ENCODE results near the gene YAE1.

The YAE1 gene

DNA sequence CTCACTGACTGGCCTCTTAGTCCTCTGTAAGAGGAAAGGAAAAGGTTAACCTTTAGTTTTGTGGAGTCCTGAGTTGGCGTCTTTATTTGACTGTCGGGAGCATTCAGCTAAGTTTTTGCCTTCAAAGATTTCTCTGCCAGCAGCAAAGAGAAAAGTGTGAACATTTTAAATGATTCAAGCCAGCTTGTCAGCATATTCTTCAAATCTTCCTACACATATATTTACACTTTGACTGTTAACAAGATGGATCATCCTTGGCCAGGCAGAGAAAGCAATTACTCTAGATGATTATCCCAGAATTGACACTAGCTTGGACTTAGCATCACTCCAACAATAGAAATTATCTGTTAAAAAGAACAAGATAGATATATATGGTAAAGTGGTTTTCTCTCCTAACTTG is 15.8 kb upstream of the YAE1 start:
- H3K36me3 ChIP-seq (ENCODE audit: control insufficient read depth in 1 of 2, insufficient read depth in 2 of 2, low read length in 2 of 2), result no peaks in the 10 kb centered on the region
- no peaks in the 10 kb centered on the region for H3K79me1 ChIP-seq (ENCODE audit: low read length)
- no peaks in the 10 kb centered on the region for H3K27me3 ChIP-seq (ENCODE audit: insufficient read depth, low read length)
- no peak overlapping the region for H3K14ac ChIP-seq (ENCODE audit: low read length)
- H3K27ac ChIP-seq (ENCODE audit: low read depth, low read length), result no peak overlapping the region
- no peak overlapping the region for H3K4ac ChIP-seq (ENCODE audit: low read depth, low read length)
- H3K18ac ChIP-seq (ENCODE audit: low read length), result no peak overlapping the region
- no peak overlapping the region for H3K4me2 ChIP-seq (ENCODE audit: low read length)
- H4K8ac ChIP-seq (ENCODE audit: low read depth, low read length), result no peak overlapping the region
- no peak overlapping the region for H3K9ac ChIP-seq (ENCODE audit: low read length)
- H3K4me1 ChIP-seq (ENCODE audit: control insufficient read depth in 1 of 2, insufficient read depth in 2 of 2, low read length in 2 of 2), result no peaks in the 10 kb centered on the region
- H3K23ac ChIP-seq (ENCODE audit: low read length), result no peak overlapping the region
- no peak overlapping the region for H2BK5ac ChIP-seq (ENCODE audit: low read depth, low read length, poor library complexity)
- H4K12ac ChIP-seq (ENCODE audit: low read depth, low read length), result no peak overlapping the region
- no peak overlapping the region for H2BK120ac ChIP-seq (ENCODE audit: insufficient read depth, low read length, poor library complexity)
- no CpG with 5 or more reads among the region's 2 CpGs for WGBS (ENCODE audit: extremely low coverage, insufficient coverage, insufficient read length)
- H2AK5ac ChIP-seq (ENCODE audit: low read length), result no peak overlapping the region
- no peaks in the 10 kb centered on the region for H3K79me2 ChIP-seq (ENCODE audit: control insufficient read depth, insufficient read depth, low read length, poor library complexity)
- no peak overlapping the region for H2AFZ ChIP-seq (ENCODE audit: insufficient read depth, low read length, poor library complexity)
- DNase-seq, result no peak
- no peak overlapping the region for H4K91ac ChIP-seq (ENCODE audit: low read depth, low read length)
- no peak overlapping the region for H2BK12ac ChIP-seq (ENCODE audit: low read length)
- peaks cover 1% of the 10 kb centered on the region for H3K9me3 ChIP-seq (ENCODE audit: insufficient read depth, low read depth, low read length)
- H3K4me3 ChIP-seq (ENCODE audit: low read depth, low read length), result no peak overlapping the region

DNA sequence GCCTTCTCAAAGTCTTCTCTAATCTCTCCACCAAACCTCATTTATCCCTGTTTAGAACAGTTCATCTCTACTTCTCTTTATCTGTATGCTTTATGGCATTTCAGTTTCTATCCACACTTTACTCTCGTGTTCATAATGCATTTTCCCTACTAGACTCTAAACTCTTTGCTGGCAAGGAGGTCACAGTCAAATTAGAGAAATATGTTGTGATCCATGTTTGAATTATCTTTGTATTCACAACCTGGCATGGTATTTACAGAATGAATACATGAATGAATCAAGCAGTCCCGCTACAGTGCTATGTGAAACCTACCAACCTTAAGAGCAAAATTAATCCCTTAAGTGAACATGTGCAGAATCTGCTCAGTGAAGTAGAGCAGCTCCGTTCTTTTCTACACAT is 12.8 kb upstream of the YAE1 start:
- no peak overlapping the region for H2BK120ac ChIP-seq (ENCODE audit: insufficient read depth, low read length, poor library complexity)
- H3K4me2 ChIP-seq (ENCODE audit: low read length), result no peak overlapping the region
- H4K91ac ChIP-seq (ENCODE audit: low read depth, low read length), result no peak overlapping the region
- no peak overlapping the region for H2AFZ ChIP-seq (ENCODE audit: insufficient read depth, low read length, poor library complexity)
- no peak overlapping the region for H3K18ac ChIP-seq (ENCODE audit: low read length)
- no peak overlapping the region for H2AK5ac ChIP-seq (ENCODE audit: low read length)
- H4K8ac ChIP-seq (ENCODE audit: low read depth, low read length), result no peak overlapping the region
- H3K4me3 ChIP-seq (ENCODE audit: low read depth, low read length), result no peak overlapping the region
- no peaks in the 10 kb centered on the region for H3K36me3 ChIP-seq (ENCODE audit: control insufficient read depth in 1 of 2, insufficient read depth in 2 of 2, low read length in 2 of 2)
- WGBS (ENCODE audit: extremely low coverage, insufficient coverage, insufficient read length), result no CpG with 5 or more reads among the region's 3 CpGs
- no peaks in the 10 kb centered on the region for H3K4me1 ChIP-seq (ENCODE audit: control insufficient read depth in 1 of 2, insufficient read depth in 2 of 2, low read length in 2 of 2)
- no peak overlapping the region for H3K27ac ChIP-seq (ENCODE audit: low read depth, low read length)
- H3K23ac ChIP-seq (ENCODE audit: low read length), result no peak overlapping the region
- H3K9ac ChIP-seq (ENCODE audit: low read length), result no peak overlapping the region
- no peak overlapping the region for H3K4ac ChIP-seq (ENCODE audit: low read depth, low read length)
- H2BK12ac ChIP-seq (ENCODE audit: low read length), result no peak overlapping the region
- no peak overlapping the region for H3K14ac ChIP-seq (ENCODE audit: low read length)
- no peak overlapping the region for H2BK5ac ChIP-seq (ENCODE audit: low read depth, low read length, poor library complexity)
- no peaks in the 10 kb centered on the region for H3K79me2 ChIP-seq (ENCODE audit: control insufficient read depth, insufficient read depth, low read length, poor library complexity)
- H3K79me1 ChIP-seq (ENCODE audit: low read length), result no peaks in the 10 kb centered on the region
- no peaks in the 10 kb centered on the region for H3K9me3 ChIP-seq (ENCODE audit: insufficient read depth, low read depth, low read length)
- no peak for DNase-seq
- no peak overlapping the region for H4K12ac ChIP-seq (ENCODE audit: low read depth, low read length)
- H3K27me3 ChIP-seq (ENCODE audit: insufficient read depth, low read length), result no peaks in the 10 kb centered on the region

DNA sequence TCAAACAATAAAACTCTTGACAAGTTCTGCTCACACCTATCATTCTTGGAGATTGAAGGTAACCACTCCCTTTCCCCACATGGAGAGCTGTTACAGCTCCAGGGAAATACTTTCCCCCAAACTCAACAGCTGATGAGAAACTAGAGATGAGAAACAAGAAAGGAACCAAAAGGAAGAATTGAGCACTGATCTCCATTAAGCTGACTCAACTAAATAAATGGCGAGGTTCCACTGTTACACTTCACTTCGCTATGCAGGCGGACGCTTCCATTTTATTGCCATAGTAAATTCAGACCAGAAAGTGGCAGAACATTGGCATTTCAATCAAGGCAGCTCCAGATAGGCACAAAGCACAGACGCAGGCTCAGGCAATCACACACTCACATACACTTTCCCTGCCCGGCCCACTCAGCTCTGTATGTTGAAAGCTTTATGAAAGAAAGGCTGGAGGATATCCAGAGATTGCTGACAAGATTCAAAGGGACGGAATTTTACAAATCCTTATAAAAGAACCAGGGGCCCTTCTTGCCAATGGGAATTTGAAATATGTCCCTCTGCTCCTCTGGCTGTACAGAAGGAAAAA is 11.5 kb upstream of the YAE1 start:
- Histone ChIP-seq H3K4me3 (ENCODE audit: low read depth, low read length) (no peak overlapping the region), H3K4me2 (ENCODE audit: low read length) (no peak overlapping the region), H3K9me3 (ENCODE audit: insufficient read depth, low read depth, low read length) (no peaks in the 10 kb centered on the region), H3K27me3 (ENCODE audit: insufficient read depth, low read length) (no peaks in the 10 kb centered on the region), H3K4me1 (ENCODE audit: control insufficient read depth in 1 of 2, insufficient read depth in 2 of 2, low read length in 2 of 2) (no peaks in the 10 kb centered on the region), H3K79me2 (ENCODE audit: control insufficient read depth, insufficient read depth, low read length, poor library complexity) (no peaks in the 10 kb centered on the region), H2AFZ (ENCODE audit: insufficient read depth, low read length, poor library complexity) (no peak overlapping the region), H4K8ac (ENCODE audit: low read depth, low read length) (no peak overlapping the region), H3K27ac (ENCODE audit: low read depth, low read length) (no peak overlapping the region), H2BK120ac (ENCODE audit: insufficient read depth, low read length, poor library complexity) (no peak overlapping the region), H4K12ac (ENCODE audit: low read depth, low read length) (no peak overlapping the region), H3K23ac (ENCODE audit: low read length) (no peak overlapping the region), H3K18ac (ENCODE audit: low read length) (no peak overlapping the region), H2BK12ac (ENCODE audit: low read length) (no peak overlapping the region), H2BK5ac (ENCODE audit: low read depth, low read length, poor library complexity) (no peak overlapping the region), H4K91ac (ENCODE audit: low read depth, low read length) (no peak overlapping the region), H3K9ac (ENCODE audit: low read length) (no peak overlapping the region), H3K79me1 (ENCODE audit: low read length) (no peaks in the 10 kb centered on the region), H2AK5ac (ENCODE audit: low read length) (no peak overlapping the region), H3K4ac (ENCODE audit: low read depth, low read length) (no peak overlapping the region), H3K36me3 (ENCODE audit: control insufficient read depth in 1 of 2, insufficient read depth in 2 of 2, low read length in 2 of 2) (no peaks in the 10 kb centered on the region), H3K14ac (ENCODE audit: low read length) (no peak overlapping the region)
- no CpG with 5 or more reads among the region's 7 CpGs for WGBS (ENCODE audit: extremely low coverage, insufficient coverage, insufficient read length)
- DNase-seq, result peak in 1 of 2 donors; percentile 34

DNA sequence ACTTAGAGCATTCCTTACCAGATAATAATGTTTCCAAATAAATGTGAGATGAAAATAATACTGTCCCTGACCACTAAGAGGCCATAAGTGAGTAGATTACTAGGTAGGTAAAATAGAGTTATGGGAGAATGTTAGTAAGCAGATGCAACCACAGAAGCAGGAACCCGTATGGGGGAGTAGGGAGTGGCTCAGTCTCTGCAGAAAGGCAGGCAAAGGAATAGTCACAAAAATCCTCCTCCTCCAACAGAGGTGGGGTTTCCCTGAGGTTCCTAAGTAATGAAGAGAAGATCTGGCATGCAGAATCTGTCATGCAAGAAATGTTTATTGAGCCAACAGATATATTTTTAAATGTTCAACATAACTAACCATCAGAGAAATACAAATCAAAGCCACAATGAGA is 9.0 kb upstream of the YAE1 start:
- H3K4me1 ChIP-seq (ENCODE audit: control insufficient read depth in 1 of 2, insufficient read depth in 2 of 2, low read length in 2 of 2), result no peaks in the 10 kb centered on the region
- DNase-seq, result peak; percentile 58 to 74

More for the DNA sequence above, 9.0 kb upstream of the YAE1 start:
- no peak overlapping the region for H3K9ac ChIP-seq (ENCODE audit: low read length)
- no peaks in the 10 kb centered on the region for H3K9me3 ChIP-seq (ENCODE audit: insufficient read depth, low read depth, low read length)
- H3K27me3 ChIP-seq (ENCODE audit: insufficient read depth, low read length), result no peaks in the 10 kb centered on the region
- no CpG with 5 or more reads among the region's 1 CpG for WGBS (ENCODE audit: extremely low coverage, insufficient coverage, insufficient read length)
- H2AK5ac ChIP-seq (ENCODE audit: low read length), result no peak overlapping the region
- H2AFZ ChIP-seq (ENCODE audit: insufficient read depth, low read length, poor library complexity), result no peak overlapping the region
- no peaks in the 10 kb centered on the region for H3K36me3 ChIP-seq (ENCODE audit: control insufficient read depth in 1 of 2, insufficient read depth in 2 of 2, low read length in 2 of 2)
- no peak overlapping the region for H2BK120ac ChIP-seq (ENCODE audit: insufficient read depth, low read length, poor library complexity)
- no peak overlapping the region for H4K12ac ChIP-seq (ENCODE audit: low read depth, low read length)
- H3K18ac ChIP-seq (ENCODE audit: low read length), result no peak overlapping the region
- H4K8ac ChIP-seq (ENCODE audit: low read depth, low read length), result no peak overlapping the region
- H3K23ac ChIP-seq (ENCODE audit: low read length), result no peak overlapping the region
- no peak overlapping the region for H3K4me3 ChIP-seq (ENCODE audit: low read depth, low read length)
- H3K4ac ChIP-seq (ENCODE audit: low read depth, low read length), result no peak overlapping the region
- H3K4me2 ChIP-seq (ENCODE audit: low read length), result no peak overlapping the region
- H3K27ac ChIP-seq (ENCODE audit: low read depth, low read length), result no peak overlapping the region
- H3K14ac ChIP-seq (ENCODE audit: low read length), result no peak overlapping the region
- no peak overlapping the region for H2BK5ac ChIP-seq (ENCODE audit: low read depth, low read length, poor library complexity)
- H3K79me1 ChIP-seq (ENCODE audit: low read length), result no peaks in the 10 kb centered on the region
- no peak overlapping the region for H2BK12ac ChIP-seq (ENCODE audit: low read length)
- H3K79me2 ChIP-seq (ENCODE audit: control insufficient read depth, insufficient read depth, low read length, poor library complexity), result no peaks in the 10 kb centered on the region
- no peak overlapping the region for H4K91ac ChIP-seq (ENCODE audit: low read depth, low read length)
